Stimulated activated CD4-positive, alpha-beta T cell treated with anti-CD3 and anti-CD28 coated beads, Interleukin-4, amount 100 ng/mL, for 1 hour (primary cell): ENCODE data around the gene FADS2.

Experiments
- DNase-seq: peaks from one replicate; pipeline ENCODE4 v3.0.0-alpha.2; 2020

The FADS2 gene

DNA sequence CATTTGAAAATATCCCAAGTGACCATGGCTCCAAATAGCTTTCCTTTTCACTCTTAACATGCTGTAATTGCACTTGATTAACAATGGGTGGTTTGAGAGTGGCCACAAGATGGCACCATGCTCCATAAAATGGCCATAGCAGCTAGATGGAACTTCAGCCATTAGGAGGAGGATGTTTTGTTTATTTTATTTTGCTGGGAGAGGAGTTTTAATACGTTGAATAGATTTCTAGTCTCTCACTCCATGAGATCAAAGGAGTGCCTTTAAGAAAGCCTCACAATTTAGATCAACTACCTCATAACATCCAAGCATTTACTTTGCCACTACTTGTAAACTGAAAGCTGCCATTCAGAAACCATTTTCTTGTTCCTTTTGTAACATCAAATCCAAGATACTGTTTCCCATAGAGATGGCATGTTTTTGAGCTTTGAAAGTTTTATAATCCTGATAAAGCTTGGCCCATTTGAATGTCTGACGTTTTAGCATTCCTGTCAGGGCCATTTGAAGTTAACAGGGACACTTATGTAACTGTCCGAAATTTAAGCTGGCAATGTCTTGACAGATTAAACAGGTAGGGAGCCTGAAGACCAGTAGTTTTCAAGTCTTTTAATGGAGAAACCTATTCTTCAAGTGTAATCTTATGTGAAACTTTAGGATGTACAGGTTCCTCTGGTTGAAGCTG is 30.7 kb upstream of the FADS2 start:
- DNase-seq, result peak; percentile 62

DNA sequence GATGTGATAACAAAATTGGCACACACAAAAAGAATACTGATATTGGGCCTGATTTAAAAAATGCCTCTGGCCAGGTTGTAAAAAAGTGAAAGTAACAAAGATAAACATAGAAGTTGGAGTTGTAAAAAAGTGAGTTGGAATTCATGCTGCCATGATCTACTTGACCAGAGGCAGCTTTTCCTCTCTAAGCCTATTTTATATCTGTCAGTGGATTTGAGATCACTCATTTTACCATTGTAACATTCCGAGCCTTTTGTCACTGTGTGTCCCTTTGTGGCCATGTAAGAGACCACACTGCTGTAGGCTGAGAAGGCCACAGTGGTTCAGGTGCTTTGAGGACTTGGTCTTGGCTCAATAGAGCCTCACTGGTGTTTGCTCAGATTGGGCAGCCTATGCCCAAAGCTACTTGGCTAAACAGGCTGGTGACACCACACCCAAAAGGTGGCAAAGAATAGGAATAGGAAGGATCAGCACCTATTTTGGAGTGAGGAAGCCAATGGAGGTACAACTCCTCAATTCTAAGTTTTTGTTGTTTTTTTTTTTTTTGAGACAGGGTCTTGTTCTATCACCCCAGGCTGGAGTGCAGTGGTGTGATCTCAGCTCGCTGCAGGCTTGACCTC is 28.3 kb upstream of the FADS2 start:
- DNase-seq, result no peak

DNA sequence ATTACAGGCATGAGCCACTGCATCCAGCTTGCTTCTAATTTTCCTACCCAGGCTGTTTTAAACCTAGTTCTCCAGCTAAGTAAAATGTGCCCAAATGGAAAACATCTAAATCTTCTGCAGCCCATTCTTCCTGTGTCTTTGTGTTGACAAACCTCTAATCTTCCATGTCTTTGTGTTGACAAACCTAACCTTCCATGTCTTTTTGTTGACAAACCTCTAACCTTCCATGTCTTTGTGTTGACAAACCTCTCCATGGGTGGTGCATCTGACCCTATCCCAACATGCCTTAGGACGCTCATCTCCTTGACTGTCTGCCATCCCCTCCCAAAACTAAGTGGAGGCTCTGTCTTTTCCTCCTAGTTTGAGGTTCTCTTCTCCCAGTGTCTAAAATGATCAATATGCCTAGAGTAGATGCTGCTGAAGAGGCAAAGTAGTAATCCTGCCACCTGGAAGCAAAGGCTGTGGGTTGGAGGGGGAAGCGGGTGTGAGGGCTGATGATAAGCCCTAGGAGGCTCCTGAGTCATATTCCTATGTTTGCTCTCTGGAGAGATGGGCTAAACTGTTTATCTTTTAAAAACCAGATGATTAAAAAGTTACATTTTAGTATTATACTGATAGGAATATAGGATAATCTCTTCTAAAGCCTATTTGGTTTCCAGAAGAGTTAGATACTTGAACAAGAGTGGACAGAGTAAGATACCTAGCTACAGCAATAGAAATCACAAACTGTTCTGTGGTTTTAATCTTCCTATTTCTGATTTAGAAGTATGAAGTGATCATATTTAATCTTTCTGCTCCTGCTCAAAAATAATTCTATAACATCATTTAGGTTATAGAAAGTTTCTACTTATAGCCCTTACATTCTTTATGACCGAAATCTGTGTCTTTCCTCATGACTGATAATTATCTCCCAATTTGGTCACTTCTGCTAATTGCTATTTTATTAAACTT is 27.5 kb upstream of the FADS2 start:
- no peak for DNase-seq

DNA sequence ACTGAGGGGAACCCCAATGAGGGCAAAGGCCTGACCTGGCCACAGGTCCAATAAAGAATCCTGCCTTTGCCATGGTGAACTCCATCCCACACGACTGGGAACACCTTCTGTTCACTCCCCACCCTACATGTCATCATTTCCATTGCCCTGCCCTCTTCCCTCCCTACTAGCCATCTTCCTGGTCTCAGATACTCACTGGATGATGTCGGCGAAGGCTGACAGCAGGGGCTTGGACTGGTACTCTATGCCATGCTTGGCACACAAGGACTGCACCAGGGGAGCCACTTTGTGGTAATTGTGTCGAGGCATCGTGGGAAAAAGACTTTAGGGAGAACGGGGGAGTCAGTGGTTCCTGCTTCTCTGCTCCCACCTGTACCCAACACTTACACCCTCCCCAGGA is 25.5 kb upstream of the FADS2 start:
- DNase-seq, result no peak

DNA sequence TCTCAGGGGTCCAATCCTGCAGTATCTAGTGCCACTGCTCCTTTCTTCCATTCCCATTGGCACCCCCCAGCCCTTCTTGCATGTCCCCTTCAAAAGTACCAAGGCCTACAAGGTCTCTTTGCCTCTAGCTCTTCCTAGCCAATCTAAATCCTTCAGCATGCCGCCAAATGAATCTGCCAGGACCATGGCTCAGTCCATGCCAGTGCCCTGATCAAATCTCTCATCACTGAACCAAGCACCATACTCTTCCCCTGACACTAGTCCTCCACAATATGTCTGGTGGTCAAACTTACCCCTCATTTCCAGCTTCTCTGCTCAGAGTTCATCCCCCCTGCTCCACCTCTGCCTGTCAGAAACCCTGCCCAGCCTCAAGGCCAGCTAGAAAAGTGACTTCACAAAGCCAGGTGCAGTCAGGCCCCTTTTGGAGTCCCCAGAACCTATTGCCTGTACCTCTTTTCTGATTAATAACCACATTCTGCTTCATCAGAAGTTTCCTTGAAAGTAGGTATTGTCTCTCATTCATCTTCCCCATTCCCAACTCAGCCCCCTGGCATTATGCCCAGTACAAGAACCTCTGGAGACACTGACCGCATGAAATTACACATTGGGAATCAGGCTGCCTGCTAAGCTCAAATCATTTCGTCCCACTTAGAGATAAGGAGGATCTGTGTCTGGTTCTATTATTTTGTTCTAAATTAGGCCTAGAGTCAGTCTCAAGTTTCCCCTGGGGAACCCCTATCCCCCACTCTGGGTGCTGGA is 24.0 kb upstream of the FADS2 start:
- DNase-seq, result no peak

DNA sequence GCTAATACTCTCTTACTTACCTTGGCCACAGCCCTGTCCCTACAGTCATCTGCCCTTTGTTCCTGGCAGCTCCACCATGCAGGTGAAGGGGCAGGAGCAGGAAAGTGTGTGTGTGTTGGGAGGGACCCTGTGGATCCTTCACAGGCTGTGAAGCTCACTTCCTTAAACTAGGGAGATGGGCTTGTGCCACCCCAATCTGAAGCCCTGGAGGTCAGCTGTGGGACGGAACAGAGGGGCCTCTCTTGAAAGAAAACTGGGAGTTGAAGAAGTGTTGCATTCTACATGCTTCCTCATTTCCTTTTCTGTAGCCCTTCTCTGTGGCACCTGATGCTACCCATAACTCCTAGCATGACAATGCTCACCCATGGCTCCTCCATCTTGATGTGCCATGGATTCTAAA is 23.0 kb upstream of the FADS2 start:
- DNase-seq, result no peak

DNA sequence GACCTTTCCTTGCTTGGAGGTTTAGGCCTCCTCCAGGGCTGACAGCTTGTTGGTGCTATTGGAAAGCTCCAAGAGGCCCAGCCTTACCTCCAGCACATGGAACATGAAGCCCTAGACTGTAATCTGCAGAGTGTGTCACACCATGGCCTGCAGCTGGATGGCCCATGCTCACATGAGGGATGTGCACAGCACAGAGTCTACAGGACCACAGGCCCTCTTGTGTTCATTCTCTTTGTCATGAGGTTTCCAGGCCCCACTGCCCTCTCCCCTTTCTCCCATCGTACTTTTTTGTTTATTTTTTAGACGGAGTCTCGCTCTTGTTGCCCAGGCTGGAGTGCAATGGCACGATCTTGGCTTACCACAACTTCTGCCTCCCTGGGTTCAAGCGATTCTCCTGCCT is 21.3 kb upstream of the FADS2 start:
- DNase-seq, result no peak

DNA sequence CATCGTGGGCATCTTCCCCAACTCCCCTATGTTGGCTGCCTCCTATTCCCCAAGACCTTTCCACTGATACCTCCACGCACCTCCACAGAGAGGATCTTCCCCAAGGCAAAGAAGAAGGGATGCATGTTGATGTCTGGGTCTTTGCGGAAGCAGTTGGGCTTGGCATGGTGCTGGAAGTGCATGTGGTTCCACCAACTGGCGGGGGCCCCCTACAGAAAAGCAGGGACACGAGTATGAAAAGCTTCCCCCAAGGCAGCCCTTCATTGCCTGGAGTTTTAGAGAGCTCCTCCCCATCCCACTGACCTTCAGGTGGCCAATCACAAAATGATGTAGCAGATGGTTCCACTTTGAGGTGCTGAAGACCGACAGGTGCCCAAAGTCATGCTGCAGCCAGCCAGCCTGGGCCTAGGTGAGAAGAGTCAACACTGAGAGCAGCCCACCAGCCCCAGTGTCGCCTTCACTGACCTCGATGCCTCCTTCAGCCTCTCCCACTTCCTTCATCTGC is 17.4 kb upstream of the FADS2 start:
- DNase-seq, result no peak

DNA sequence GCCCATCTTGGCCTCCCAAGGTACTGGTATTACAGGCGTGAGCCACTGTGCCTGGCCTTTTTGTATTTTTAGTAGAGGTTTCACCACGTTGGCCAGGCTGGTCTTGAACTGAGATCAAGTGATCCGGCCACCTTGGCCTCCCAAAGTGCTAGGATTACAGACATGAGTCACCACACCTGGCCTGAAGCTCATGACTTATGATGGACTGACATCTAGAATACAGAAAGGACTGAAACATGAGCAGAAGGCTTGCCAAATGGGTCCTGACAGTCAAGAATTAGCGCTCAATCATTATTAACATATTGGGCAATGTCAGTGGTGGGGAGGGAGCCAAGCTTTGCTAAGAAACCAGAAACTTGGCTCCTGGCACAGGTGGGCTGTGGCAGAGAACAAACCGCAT is 16.3 kb upstream of the FADS2 start:
- DNase-seq, result no peak

DNA sequence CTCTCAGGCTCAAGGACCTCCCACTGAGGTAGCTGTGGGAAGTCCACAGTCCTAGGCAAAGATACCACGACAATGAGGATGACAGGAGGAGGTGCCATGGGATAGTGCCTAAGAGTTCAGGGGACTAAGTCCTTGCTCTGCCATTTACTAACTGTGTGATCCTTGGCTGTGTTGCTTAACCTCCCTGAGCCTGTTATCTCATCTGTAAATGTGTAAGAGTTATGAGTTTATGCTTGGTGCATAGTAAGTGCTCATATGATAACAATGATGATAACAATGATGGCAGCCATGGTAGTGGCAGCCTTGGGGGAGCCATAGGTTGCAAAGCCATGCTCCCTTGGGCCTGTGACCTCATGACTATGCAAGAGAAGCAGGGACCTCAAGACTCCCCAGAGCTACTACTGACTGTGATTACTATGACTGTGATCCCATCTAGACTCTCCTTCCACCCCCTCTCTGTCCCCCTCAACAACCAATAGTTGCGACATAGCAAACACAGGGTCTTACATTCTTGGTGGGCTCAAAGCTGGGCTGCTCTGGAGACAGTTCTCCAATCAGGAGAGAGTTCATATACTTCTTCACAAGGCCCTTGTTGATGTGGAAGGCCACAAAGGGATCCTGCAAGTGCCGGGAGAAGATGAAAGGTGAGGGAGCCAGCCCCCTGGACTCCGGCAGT is 15.2 kb upstream of the FADS2 start:
- DNase-seq, result no peak

DNA sequence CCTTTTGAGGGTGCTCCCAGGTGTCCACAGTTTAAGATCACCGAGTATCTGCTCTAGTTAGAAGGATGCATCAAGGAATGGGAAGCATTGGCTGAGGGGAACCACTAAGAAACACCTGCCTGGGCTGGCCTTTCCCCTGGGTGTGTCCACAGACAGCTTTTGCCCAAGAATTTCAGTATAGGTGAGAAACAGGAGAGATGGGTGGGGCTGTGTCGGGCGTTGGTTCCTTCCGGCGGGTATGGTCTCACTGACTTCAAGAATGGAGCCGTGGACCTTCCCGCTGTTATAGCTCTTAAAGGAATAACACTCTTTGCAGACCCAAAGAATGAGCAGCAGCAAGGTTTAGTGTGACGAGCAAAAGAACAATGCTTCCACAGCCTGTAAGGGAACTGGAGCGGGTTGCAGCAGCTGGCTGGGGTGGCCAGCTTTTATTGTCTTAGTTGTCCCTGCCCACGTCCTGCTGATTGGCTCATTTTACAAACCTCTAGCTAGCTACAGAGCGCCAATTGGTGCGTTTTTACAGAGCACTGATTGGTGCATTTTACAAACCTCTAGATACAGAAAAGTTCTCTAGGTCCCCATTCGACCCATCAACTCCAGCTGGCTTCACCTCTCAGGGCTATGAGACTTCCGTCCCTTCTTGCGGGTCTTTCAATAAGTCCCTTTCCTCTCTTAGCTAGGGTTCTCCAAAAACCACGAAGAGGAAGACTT is 13.7 kb upstream of the FADS2 start:
- DNase-seq, result no peak

DNA sequence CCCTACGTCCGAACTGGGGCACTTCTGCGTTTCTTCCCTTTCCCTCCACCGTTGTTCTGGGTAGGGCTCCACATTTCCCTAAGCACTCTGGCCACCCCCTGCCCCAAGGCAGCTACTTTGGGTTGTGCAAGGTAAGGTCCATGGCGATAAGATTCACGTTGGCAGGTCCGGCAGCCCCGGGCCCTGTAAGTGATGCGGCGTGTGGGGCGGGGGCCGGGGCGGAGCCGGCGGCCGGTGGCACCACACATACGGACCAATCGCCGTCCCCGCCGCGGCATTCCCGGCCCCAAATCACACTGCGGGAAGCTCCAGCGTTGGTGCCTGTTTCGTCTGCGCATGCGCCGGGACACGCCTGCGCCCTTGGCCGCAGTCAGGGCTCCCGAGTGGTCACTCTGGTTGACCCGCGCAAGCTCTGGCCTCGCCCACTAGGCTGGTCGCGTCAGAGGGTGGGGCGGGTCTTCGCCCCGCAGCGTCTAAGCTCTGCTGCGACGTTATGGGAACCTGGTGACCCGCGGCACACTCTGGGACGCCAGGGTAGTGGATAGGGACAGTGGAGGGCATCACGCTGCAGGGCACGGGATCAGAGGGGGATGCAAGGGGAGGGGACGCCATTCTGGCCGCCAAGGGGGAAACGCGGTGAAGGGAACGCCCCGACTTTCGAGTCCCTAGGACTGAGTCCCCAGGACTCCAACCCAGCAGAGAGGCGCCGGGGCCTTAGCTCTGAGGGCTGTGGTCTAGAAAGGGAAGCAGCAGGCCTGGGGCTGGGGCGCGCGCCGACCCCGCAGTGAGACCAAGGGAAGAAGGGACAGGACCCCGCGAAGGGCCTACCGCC is 12.9 kb upstream of the FADS2 start:
- peak; percentile 37 for DNase-seq

DNA sequence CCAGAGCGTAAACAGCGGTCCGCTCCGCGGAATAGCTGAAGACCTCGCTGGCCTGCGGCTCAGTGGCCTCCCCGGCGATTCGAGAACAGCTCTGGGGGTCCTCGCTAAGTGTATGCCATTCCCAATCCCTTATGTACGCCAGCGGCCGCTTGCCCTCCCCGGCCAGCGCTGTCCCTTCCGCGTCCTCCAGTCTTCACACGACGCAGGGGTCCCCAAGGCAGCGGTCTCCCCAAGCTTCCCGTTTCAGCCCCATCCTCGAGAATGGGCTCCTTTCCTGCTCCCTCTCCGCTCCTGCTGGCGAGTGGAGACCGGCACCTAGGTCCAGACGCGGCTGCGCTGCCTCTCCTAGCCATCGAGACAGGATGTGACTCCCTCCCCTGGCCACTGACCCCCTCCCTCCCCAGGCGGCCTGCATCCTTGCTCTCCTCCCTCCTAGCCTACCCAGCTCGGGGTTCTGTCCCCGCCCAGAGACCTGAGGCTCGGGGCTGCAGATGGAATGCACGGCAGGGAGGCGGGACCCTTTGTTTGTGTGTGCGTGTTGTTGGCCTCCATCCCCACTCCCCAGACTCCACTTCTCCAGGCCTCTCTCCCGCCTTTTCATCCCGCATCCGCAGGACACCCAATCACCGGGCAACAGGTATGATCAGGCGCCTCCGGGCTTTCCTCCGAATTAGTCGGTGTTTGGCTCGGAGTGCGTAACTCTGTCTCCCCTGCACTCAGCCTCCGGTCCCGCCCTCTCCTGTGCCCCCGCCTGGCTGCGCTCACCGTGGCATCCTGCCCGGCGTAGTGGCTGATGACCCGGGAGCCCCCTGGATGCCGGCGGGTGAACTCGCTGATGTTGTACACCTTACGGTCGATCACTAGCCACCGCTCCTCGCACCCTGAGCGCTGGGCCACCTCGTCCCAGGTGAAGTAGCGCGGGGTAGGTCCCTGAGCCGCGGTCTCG is 12.0 kb upstream of the FADS2 start:
- peak; percentile 60 for DNase-seq

DNA sequence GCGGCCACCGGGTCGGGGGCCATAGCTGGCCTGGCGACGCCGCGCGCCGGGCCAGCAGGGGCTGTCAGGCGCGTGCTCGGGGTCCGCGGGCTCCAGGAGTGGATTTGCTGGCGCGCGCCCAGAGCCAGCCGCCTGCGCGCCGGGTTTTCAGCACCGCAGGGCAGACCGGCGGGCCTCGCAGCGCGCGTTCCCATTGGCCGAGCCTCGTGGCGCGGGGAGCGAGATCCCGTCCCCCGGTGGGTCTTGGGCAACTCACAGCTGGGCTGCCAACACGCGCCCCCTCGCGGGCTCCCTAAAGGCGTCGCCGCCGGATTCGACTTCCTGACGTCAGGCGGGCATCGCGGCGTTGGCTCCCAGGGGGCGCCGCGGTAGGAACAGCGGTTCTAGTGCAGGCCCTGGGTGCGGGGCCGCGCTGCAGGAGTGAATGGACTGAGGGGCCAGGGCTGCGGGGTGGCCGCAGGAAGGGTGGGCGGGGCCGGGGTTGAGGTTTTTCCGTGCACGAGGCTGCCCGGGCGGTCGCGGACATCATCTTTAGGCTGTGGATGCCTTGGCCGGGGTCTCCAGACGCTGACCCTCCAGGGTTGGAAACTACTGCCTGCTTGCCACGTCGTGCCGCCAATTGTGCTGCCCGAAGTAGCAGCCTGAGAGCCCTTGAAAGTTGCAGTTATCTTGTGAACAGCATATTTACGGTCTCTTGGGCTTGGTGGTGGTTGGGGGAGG is 11.2 kb upstream of the FADS2 start, which contains the start of gene FADS1:
FADS1 (minus strand) TSS at position 268 of the 720 bp plus-strand sequence; CDS start at position 194, 74 bp downstream.
- DNase-seq, result peak; percentile 77

DNA sequence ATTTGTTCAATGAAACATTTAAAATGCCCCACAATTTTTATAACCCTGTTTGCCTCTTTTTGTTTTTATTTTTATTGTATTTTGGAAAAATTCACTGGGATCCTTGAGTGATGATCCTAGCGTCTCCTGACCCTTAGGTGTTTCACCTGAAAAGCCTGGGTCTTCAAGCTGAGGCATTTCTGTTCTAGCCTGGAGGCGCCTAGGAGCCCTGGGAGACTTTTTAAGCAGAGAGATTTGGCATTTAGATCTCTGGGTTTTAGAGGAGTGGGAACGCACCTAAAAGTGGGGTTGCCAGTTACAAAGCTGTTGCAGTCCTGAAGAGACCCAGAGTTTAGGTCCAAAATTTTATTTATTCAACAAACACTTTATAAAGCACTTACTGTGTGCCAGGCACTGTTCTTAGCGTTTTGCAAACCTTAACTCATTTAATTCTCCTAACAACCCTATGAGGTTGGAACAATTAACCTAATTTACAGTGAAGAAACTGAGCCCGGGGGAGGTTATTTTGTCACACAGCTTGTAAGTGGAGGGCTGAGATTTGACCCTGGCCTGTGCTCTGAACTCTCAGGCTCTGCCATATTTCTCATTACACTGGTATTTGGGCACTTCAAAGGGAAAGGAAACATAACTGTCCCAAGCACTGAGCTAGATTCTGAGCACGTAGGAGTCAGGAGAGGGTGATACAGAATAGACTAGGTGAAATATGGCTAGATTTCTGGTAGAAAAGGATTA is 10.5 kb upstream of the FADS2 start:
- no peak for DNase-seq

DNA sequence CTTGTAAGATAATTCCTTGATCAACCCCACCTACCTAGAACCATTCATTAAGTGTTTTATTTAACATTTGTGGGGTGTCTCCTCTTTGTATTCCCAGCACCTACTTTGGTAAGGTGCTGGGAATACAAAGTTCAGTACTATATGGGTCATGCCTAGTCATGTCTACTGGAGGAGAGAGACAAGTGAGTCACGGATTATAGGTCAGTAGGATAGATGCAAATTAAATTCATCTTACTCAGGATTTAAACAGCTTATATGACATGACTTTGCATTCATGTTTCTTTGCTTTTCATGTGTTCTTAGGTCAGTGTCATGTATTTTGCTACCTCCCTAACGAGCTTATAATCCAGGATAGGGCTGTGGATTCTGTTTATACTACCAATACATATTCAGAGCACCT is 7.9 kb upstream of the FADS2 start:
- DNase-seq, result no peak

DNA sequence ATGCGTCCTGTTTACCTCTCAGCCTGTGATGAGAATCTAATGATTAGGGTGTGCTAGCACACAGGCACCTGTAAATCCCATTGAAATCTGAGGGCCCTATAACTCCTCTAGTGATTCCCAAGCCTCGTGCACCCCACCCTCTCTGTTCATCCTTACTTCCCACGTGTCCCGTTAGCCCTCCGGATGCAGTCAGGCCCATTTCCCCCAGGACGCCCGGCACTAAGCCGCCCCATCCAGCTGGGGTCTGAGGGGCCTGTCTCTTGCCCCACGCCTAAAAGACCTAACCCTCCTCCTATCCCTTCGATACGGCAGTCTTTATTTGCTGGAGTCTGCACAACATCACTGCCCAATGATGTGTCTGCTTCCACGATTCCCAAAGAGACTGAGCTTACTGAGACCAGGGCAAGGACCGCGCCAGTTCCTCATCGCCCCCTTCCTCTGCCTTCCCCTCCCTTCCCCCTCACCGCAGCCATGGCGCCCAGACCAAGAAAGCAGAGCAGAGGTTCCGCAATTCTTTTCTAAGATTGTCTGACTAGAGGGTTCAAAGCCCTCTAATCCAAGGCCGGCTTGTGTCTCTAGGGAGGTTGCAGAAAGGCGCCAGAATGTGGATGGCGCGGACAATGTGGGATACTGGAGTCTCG is 1.1 kb upstream of the FADS2 start:
- DNase-seq, result no peak

DNA sequence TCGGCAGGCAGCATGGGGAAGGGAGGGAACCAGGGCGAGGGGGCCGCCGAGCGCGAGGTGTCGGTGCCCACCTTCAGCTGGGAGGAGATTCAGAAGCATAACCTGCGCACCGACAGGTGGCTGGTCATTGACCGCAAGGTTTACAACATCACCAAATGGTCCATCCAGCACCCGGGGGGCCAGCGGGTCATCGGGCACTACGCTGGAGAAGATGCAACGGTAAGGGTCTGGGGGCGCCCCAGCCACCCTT is 204 bp downstream of the FADS2 start:
- DNase-seq, result no peak
